Heart left ventricle (tissue), 16 donors: ENCODE results near the gene SH3GL3. TPM values are rescaled to one million over a fixed set of nuclear protein-coding genes. Genes with fewer than 3 reads are reported as not detected.

Experiments used
- ATAC-seq, 4 donors: fragments of 200-7000 bp; cut with Tn5 transposase; one replicate each; pipeline ENCODE4 v1.9.1; 2020 to 2022; ENCODE audit warnings: moderate library complexity in 4 of 4, mild to moderate bottlenecking in 3 of 4, moderate number of reproducible peaks in 1 of 4
- DNase-seq, 5 donors: peaks; one replicate each; pipeline ENCODE4 v3.0.0-alpha.2; 2020
- H3K27ac ChIP-seq, 12 donors: fragments of 200-600 bp; sonication (generic) in 4 of 12; one replicate each; pipeline versions ENCODE4 v1.5.0 to v1.8.0; 2016 to 2022; ENCODE audit warnings: mild to moderate bottlenecking in 2 of 12
- H3K27me3 ChIP-seq, 9 donors: fragments of 200-600 bp; sonication (generic) in 2 of 9; one replicate each; pipeline versions ENCODE4 v1.5.1 to v1.8.0; 2016 to 2022; ENCODE audit warnings: mild to moderate bottlenecking in 3 of 9
- H3K36me3 ChIP-seq, 9 donors: fragments of 200-600 bp; sonication (generic) in 2 of 9; one replicate each; pipeline versions ENCODE4 v1.5.0 to v1.8.0; 2018 to 2022; ENCODE audit warnings: mild to moderate bottlenecking in 2 of 9
- H3K4me1 ChIP-seq, 12 donors: fragments of 200-600 bp; sonication (generic) in 4 of 12; one replicate each; pipeline versions ENCODE4 v1.5.0 to v1.8.0; 2016 to 2022; ENCODE audit warnings: mild to moderate bottlenecking in 3 of 12
- H3K4me3 ChIP-seq, 12 donors: fragments of 200-600 bp; sonication (generic) in 4 of 12; one replicate each; pipeline versions ENCODE4 v1.5.0 to v1.8.0; 2017 to 2022; ENCODE audit warnings: mild to moderate bottlenecking in 9 of 12, moderate library complexity in 4 of 12
- H3K9me3 ChIP-seq, 12 donors: fragments of 200-600 bp; sonication (generic) in 4 of 12; one replicate each; pipeline versions ENCODE4 v1.5.0 to v1.8.0; 2016 to 2022; ENCODE audit warnings: mild to moderate bottlenecking in 1 of 12
- CTCF ChIP-seq, 12 donors: fragments of 200-600 bp; sonication (generic) in 4 of 12; IDR thresholded peaks; one replicate each; pipeline versions ENCODE4 v1.5.0 to v1.8.0; 2018 to 2022; ENCODE audit warnings: antibody characterized with exemption in 12 of 12, mild to moderate bottlenecking in 5 of 12
- POLR2A ChIP-seq, 2 donors: fragments of 450-650 bp; IDR thresholded peaks; one replicate each; pipeline ENCODE4 v1.6.1; 2017; ENCODE audit warnings: antibody characterized with exemption in 2 of 2, mild to moderate bottlenecking in 2 of 2, moderate library complexity in 2 of 2
- WGBS, 4 donors: extraction: QIAGEN DNeasy Blood & Tissue Kit in 2 of 4; methylation state at CpG; one replicate each; pipeline versions ENCODE4 v1.1.5 to v1.1.7; 2013 to 2018; 5-methylcytosine and 5-hydroxymethylcytosine counted together
- intact Hi-C, 10 donors: fragments of 100-400 bp; cut with DNase I; formaldehyde crosslinking; loops; one replicate each; pipeline versions ENCODE4 v1.11.1 to v1.14.2; 2022
- polyA plus RNA-seq, 2 donors: library from polyadenylated mRNA; stranded (reverse); fragments of 200-250 nt; gene quantifications; one replicate each; pipeline ENCODE4 v1.2.3, GENCODE V29; 2013
- total RNA-seq, 9 donors: library from RNA; depleted of rRNA in 2 of 9; stranded (reverse); fragments of >200 nt in 2 of 9; fragmentation: NEBNext Ultra II Directional in 3 of 9; extraction: Animal tissue kit (Norgen Biotek cat#: 25700) in 3 of 9; gene quantifications; one replicate each; pipeline versions ENCODE4 v1.1.0 to v1.2.4, GENCODE V29; 2016 to 2023
- donor health status: ischemic (EF 13 %, LVEDD 7.1; RV severe dilation, severe dysfunction).
- donor health status: healthy with polysubstance abuse.
- donor health status: DM: no; HTN: yes; CAD: no.
- donor health status: DM: no; HTN: no; CAD: no.
- donor health status: ischemic (EF 25% LVEDD 6.9; RV normal size, moderate dysfunction).
- donor health status: ischemic (EF 25% LVEDD 5.7; RV mildly dilated, moderate dysfunction).
- donor health status: healthy.
- donor health status: DM: yes; HTN: yes; CAD: no.
- donor health status: ischemic (EF 35%, LVEDD 5.7; RV mildly dilated, moderate dysfunction).
- donor health status: nonischemic (EF 11% LVEDD 7.7; RV severe dilation, severe dysfunction).
- donor health status: DM: yes; HTN: yes; CAD: no.
- donor health status: PGD.
- donor health status: ischemic (EF 29% LVEDD 5.4; RV normal size, mild dysfunction).
- donor health status: nonischemic (EF 23%, LVEDD 6.1; RV moderate dilation, normal function).

SH3GL3 gene
- total and polyA plus RNA-seq, 11 donors, result 0.91 TPM; not detected in 10

DNA sequence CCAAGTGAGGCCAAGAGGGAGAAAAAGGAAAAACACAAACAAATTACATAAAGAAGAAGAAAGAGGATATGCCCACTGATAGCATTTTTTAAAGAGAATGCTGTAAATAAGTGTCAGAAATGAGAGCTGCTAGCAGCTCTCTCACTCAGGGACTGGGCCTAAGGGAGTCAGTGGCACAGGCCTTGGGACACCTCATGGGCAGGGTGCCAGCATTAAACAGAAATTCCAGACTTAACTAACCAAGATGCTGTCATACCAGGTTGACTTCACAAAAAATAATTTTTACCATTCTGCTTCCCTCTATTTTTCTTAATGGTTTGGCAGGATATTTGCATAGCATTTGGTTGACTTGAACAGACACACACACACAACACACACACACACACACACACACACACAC, 114.5 kb downstream of the SH3GL3 start:
- H3K9me3 ChIP-seq, result no peaks in the 10 kb centered on the region
- intact Hi-C loops, result loop anchor here in 6 of 10 donors (2.0 to 10.0 kb wide), 7 partner anchors 186 to 473 kb away; no protein-coding TSS in a partner anchor
- H3K36me3 ChIP-seq, result no peaks in the 10 kb centered on the region
- no peaks in the 10 kb centered on the region for H3K4me1 ChIP-seq
- no peak for ATAC-seq
- H3K27me3 ChIP-seq, result peaks cover 0 to 3% (median 0%) of the 10 kb centered on the region in 9 donors
- no peak overlapping the region for H3K27ac ChIP-seq
- no peak for DNase-seq
- no peak overlapping the region for H3K4me3 ChIP-seq
- no peak for TF ChIP-seq POLR2A (IDR thresholded peaks at IDR 0.05)

GRCh38 chr15:83565138-83565537, 118.0 kb downstream of the SH3GL3 start:
- Histone ChIP-seq H3K27ac (no peak overlapping the region), H3K4me3 (no peak overlapping the region), H3K36me3 (no peaks in the 10 kb centered on the region), H3K9me3 (no peaks in the 10 kb centered on the region), H3K27me3 (no peaks in the 10 kb centered on the region), H3K4me1 (no peaks in the 10 kb centered on the region)
- TF ChIP-seq CTCF (IDR thresholded peaks at IDR 0.05) (no peak), POLR2A (IDR thresholded peaks at IDR 0.05) (no peak)
- intact Hi-C loops, result loop anchor here in 9 of 10 donors (5.0 to 10.0 kb wide), 6 partner anchors 182 to 472 kb away; no protein-coding TSS in a partner anchor
- ATAC-seq (no peak), DNase-seq (no peak)
- 52 to 72% (median 62%) methylated on average over 3 of the region's 3 CpGs for WGBS, 4 donors

DNA sequence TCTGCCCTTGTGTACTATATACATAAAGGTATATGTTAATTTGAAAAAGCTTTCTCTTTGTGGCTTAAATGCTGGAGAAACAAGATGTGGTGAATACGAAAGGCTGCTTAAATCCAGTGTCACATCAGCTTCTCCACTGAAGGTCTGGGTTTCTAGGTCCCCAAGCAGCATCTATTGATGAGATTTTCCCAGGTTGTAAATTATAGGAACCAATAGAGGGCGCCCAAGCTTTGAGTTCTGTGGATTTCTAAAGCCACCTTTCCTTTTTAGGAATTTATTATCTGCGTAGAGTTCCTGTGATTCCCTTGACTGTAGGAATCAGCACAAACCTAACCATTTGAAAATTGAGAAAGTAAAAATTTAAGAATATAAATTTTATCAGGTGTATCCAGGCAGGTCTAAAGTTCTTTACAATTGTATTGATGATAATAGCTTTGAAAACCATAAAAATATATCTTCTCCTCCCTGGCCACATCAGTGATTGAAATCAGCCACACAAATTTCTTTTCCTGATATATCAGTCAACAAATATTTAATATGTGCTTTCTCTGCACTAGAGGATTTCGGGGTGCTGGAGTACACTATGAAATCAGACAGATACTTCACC, 118.5 kb downstream of the SH3GL3 start:
- 32 to 41% (median 38%) methylated on average over 4 of the region's 4 CpGs for WGBS, 4 donors
- no peak for TF ChIP-seq POLR2A (IDR thresholded peaks at IDR 0.05)
- TF ChIP-seq CTCF (IDR thresholded peaks at IDR 0.05), result peak; percentile 39 to 71 (median 61)
- H3K4me1 ChIP-seq, result no peaks in the 10 kb centered on the region
- no peak overlapping the region for H3K27ac ChIP-seq
- no peak overlapping the region for H3K4me3 ChIP-seq
- ATAC-seq (no peak), DNase-seq (no peak)
- no peaks in the 10 kb centered on the region for H3K36me3 ChIP-seq
- no peaks in the 10 kb centered on the region for H3K27me3 ChIP-seq
- intact Hi-C loops, result loop anchor here in 9 of 10 donors (5.0 to 10.0 kb wide), 6 partner anchors 182 to 472 kb away; no protein-coding TSS in a partner anchor
- H3K9me3 ChIP-seq, result no peaks in the 10 kb centered on the region

DNA sequence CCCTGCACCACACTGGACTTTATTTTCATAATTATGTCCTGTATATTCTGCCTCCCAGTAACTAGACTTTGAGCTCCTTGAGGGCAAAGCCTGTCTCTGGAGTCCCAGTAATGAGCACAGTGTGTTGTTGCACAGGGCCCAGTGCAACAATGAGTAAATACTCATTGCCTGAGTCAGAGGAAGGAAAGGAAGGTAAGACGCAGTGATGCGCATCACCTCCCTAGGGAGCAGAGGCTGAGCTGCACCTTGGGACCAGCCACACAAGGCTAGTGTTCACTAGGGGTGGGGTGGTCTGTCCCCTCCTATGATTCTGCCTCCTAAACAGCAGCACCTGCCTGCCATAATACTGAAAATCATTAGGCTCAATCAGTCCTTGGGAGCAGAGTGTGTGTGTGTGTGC, 120.2 kb downstream of the SH3GL3 start:
- intact Hi-C loops, result loop anchor here in 9 of 10 donors (5.0 to 10.0 kb wide), 6 partner anchors 180 to 470 kb away; no protein-coding TSS in a partner anchor
- ATAC-seq, result no peak
- Histone ChIP-seq H3K4me1 (no peaks in the 10 kb centered on the region), H3K4me3 (no peak overlapping the region), H3K27me3 (no peaks in the 10 kb centered on the region), H3K9me3 (no peaks in the 10 kb centered on the region), H3K36me3 (no peaks in the 10 kb centered on the region), H3K27ac (no peak overlapping the region)
- DNase-seq, result no peak
- TF ChIP-seq POLR2A (IDR thresholded peaks at IDR 0.05) (no peak), CTCF (IDR thresholded peaks at IDR 0.05) (no peak)
- 47 to 94% (median 80%) methylated on average over 2 of the region's 2 CpGs for WGBS, 4 donors

GRCh38 chr15:83569341-83569740, 122.2 kb downstream of the SH3GL3 start:
- intact Hi-C loops, result loop anchor here in 9 of 10 donors (5.0 to 10.0 kb wide), 6 partner anchors 178 to 468 kb away; no protein-coding TSS in a partner anchor
- no peaks in the 10 kb centered on the region for H3K36me3 ChIP-seq
- H3K27ac ChIP-seq, result no peak overlapping the region
- H3K4me3 ChIP-seq, result no peak overlapping the region
- no peak for DNase-seq
- no peaks in the 10 kb centered on the region for H3K27me3 ChIP-seq
- no peak for ATAC-seq
- no peaks in the 10 kb centered on the region for H3K9me3 ChIP-seq
- no peaks in the 10 kb centered on the region for H3K4me1 ChIP-seq
- TF ChIP-seq POLR2A (IDR thresholded peaks at IDR 0.05) (no peak), CTCF (IDR thresholded peaks at IDR 0.05) (no peak)
